Activated CD4-positive, alpha-beta T cell treated with anti-CD3 and anti-CD28 coated beads, Interleukin-2, Interleukin-4, amounts not matched to agents 100 ng/mL and 50 ng/mL, durations not matched to agents 16 hours and 8 hours (primary cell): ENCODE data around the gene MCTP2.

ENCODE experiments used
- DNase-seq: peaks from one replicate; pipeline ENCODE4 v3.0.0-alpha.2; 2020; ENCODE audit warnings: low spot score

Gene MCTP2

GRCh38 chr15:94353488-94353820 is 122.1 kb downstream of the MCTP2 start:
- DNase-seq: no peak

GRCh38 chr15:94354655-94355054 is 123.3 kb downstream of the MCTP2 start:
- DNase-seq: no peak

GRCh38 chr15:94359716-94360115 is 128.4 kb downstream of the MCTP2 start:
- no peak for DNase-seq

- no peak for DNase-seq
Measured at GRCh38 chr15:94360251-94360685, 128.9 kb downstream of the MCTP2 start.

DNA sequence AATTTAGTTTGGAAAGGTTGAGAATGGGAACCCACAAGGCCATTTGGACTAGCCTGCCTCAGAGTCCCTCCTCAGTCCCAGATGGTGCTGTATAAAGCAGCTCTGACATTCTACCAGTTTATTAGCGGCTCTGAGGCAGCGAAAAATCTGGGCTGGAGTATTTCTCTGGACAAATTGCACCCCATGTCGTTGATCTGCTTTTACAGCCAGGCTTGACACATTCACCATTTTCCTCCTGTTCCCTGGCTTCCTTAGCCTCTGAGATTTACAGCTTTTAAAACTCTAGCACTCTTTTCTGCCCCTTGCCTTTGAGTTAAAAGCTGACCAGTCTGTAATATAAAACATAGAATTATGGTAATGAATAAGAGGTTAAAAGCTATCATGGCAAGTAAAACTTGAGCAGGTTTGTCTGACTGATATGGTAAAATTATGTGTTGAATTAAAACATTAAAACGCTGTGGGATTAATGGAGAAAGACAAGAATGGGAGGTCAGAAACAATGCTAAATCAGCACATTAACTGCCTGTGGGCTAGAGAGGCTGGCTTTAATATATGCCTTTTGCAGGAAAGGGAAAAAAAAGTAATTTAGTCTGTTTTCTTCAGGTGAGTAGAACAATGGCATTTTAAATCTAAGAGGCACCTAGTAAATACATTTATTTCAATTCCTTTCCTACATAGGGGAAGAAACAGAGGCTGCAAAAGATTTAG is 131.2 kb downstream of the MCTP2 start:
- DNase-seq: no peak

- no peak for DNase-seq
Measured at GRCh38 chr15:94363382-94363781, 132.0 kb downstream of the MCTP2 start.

DNA sequence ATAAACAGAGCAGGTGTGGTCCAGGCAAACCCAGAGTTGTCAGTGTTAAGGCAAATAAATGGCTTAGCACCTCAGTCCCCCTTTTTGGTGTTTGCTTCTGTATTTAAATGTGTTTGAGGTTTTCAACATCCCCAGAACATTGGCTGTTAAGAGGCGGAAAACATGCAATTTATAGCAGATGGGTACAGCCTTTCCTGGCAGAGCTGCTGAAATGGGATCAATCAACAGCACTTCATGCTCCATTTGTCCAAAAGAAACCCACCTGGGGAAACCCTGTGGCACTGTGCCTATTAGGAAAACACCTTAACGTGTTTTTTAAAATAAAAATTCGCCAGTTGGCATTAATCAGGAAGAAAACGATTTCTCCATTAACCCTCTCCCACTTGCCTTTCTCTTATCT is 135.4 kb downstream of the MCTP2 start:
- DNase-seq: no peak

GRCh38 chr15:94367726-94368535 is 136.6 kb downstream of the MCTP2 start:
- no peak for DNase-seq

DNA sequence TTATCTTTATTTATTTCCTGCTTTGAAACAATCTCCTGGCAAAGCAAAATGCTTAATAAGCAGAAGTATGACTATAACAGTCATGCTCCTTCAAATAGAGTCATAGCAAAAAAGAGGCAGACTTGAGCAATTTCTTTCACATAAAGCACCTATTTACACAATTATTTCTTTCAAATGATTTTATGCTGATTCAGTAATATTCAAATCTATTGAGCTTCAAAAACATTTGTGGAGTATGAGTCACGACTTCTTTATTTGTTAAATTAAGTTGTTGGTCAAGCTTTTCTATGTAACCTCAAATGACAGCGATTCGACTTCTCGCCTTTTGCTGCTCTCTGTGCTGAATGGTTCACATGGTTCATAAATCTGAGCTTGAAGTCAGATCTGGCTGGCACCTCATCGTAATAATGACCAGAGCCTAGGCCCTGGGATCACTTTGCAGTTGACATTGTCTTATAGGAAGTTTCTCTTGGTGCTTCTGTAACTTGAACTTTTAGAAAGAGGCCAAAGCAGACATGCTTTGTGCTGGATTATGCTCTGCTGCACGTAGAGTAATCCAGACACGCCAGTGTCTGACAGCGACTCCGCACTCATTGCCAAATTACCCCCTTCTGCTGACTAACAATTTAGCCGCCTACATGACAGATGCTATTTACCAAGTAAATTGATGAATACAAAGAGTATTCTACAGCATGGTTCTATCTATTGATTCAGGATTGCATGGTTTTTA is 139.0 kb downstream of the MCTP2 start:
- DNase-seq: no peak

GRCh38 chr15:94370936-94371285 is 139.6 kb downstream of the MCTP2 start:
- no peak for DNase-seq

DNA sequence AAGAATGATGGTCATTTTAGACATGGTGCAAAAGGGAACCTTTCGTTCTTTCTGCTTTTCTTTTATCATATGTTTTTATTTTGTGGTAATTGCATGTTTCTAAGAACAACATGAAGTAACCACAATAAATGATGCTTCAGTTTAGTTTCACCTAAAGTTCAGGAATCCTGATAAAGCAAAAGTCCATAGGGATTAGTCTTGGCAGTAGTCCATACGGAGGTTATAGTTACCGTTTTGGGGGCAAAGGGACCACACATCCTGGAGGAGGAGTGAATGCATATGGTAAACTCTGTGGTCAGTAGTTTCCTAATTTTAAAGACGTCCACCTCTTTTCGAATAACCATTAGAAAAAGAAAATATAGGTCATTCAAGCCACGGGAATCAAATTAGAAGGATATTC is 141.5 kb downstream of the MCTP2 start:
- no peak for DNase-seq

DNA sequence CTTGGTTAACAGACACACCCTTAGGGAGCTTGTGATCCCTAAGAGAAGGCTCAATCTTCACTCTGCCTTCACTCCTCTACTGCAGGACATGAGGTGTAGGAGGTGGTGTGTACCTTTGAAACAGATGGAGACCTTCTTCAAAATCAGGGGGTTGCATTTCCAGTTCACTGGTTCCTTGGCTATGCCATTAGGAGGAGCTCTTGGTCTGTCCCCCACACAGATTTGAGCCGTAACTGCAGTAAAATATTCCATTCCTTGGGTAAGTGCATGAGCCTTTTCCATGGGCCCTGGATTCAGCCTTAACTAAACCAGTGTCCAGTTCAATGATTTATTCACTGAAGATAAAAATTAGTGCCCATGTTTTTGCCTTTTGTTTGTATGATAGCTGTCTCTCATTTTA is 144.6 kb downstream of the MCTP2 start:
- no peak for DNase-seq

GRCh38 chr15:94379986-94380385 is 148.6 kb downstream of the MCTP2 start:
- DNase-seq: no peak

- DNase-seq: no peak
Measured at GRCh38 chr15:94380798-94381197, 149.4 kb downstream of the MCTP2 start.

- no peak for DNase-seq
Measured at GRCh38 chr15:94381384-94381783, 150.0 kb downstream of the MCTP2 start.

- no peak for DNase-seq
Measured at GRCh38 chr15:94383041-94383440, 151.7 kb downstream of the MCTP2 start.

DNA sequence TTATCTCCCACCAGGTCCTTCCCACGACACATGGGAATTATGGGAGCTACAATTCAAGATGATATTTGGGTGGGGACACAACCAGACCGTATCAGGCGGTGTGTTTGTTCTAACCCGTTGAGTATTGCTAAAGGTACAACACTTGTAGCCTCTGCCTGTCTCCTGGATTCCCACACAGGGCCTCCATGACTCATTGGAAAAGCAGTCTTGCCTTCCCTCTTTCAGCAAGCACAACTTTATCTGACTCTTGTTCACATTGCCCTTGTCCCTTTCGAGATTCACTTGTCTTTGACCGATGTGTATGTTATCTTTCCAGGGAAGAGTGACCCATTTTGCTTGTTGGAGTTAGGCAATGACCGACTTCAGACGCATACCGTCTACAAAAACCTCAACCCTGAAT is 152.3 kb downstream of the MCTP2 start:
- no peak for DNase-seq

DNA sequence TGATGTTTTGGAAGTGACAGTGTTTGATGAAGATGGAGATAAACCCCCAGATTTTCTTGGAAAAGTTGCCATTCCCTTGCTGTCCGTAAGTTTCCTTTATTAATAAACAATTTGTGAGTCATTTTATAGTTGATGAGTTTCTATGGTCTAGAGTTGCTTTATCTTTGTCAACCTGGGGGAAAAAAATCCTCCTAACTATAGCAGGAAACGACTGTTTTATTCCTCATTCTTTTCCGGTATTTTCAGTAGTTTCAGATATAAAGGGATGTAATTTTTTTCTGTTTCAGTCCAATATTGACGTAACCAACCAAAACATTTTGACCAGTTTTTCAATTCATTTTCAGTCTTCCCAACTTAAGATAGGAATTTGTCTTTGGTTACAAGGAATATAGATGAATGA is 154.1 kb downstream of the MCTP2 start:
- no peak for DNase-seq

GRCh38 chr15:94386351-94386750 is 155.0 kb downstream of the MCTP2 start:
- no peak for DNase-seq

GRCh38 chr15:94387442-94387841 is 156.1 kb downstream of the MCTP2 start:
- DNase-seq: no peak

- DNase-seq: peak; percentile 8
Measured at GRCh38 chr15:94387849-94388441, 156.6 kb downstream of the MCTP2 start.

DNA sequence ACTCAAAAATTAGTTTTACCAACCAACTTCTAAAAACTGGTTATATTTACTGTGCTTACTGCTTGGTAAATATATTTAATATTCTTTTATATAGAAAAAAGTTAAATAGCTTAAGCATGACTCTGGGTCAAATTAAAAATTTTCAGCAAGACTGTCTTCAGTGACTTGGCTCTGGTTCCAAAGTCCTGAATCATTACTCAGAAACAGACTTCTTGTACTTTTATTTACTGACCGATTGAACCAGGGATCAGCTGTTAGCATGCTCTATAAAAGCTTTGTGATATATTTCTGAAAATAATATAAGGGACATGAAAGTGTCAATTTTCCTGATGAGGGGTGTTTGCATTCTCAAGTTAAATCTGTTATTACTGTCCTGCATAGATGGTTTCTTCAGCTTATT is 164.3 kb downstream of the MCTP2 start:
- no peak for DNase-seq

DNA sequence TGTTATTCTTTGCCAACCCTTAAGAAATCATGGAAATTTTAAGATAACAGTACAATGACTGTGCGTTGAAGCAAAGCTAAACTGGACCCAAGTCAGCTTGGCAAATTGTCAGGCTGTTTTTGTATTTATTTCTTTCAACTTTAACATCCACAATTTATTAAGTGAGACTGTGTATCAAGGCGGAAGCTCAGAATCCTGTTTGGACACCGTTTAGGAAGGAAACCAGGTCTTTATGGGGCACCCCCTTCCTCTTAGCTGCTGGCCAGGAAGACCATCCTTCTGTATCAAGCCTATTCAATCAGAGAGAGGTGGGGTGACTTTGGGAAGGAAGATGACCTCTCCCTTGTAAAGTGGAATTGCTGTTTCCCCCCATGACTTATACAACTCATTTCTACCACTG is 166.0 kb downstream of the MCTP2 start:
- DNase-seq: no peak
